GM18868 (cell line): ENCODE data around the gene PFKM.

Experiments
- ATAC-seq: cut with Tn5 transposase; IDR thresholded peaks from one replicate; pipeline ENCODE4 v1.9.1; 2021; ENCODE audit warnings: mild to moderate bottlenecking, moderate library complexity; ENCODE audit not compliant: unreplicated experiment

The PFKM gene

GRCh38 chr12:48184549-48184922, 65.4 kb downstream of the PFKM start:
- no peak for ATAC-seq

- ATAC-seq: peak; percentile 31
Measured at GRCh38 chr12:48185181-48185919, 66.2 kb downstream of the PFKM start.

- no peak for ATAC-seq
Measured at GRCh38 chr12:48187916-48188695, 68.9 kb downstream of the PFKM start.

- peak; percentile 77 for ATAC-seq
Measured at GRCh38 chr12:48189331-48190125, 70.4 kb downstream of the PFKM start.

- no peak for ATAC-seq
Measured at GRCh38 chr12:48191096-48191495, 71.9 kb downstream of the PFKM start.

GRCh38 chr12:48192861-48193260, 73.7 kb downstream of the PFKM start:
- ATAC-seq: no peak

- no peak for ATAC-seq
Measured at GRCh38 chr12:48193623-48194022, 74.5 kb downstream of the PFKM start.

- no peak for ATAC-seq
Measured at GRCh38 chr12:48194799-48195201, 75.6 kb downstream of the PFKM start.
